Cardiac muscle cell (in vitro differentiated cells and primary cell): ENCODE results near the gene RHD. TPM values are rescaled to one million over a fixed set of nuclear protein-coding genes. Genes with fewer than 3 reads are reported as not detected.

Source experiments
- DNase-seq, 2 donors: peaks; one replicate each; pipeline versions ENCODE4 v3.0.0 to v3.0.0-alpha.2; 2010 to 2017; ENCODE audit warnings: low read depth in 1 of 2, low spot score in 1 of 2
- H3K27ac ChIP-seq: fragments of 200-600 bp; sonication (generic); 2 replicates; pipeline ENCODE4 v1.5.1; 2016
- H3K27me3 ChIP-seq: fragments of 200-600 bp; sonication (generic); 2 replicates; pipeline ENCODE4 v1.6.0; 2016; ENCODE audit warnings: control low read depth
- H3K36me3 ChIP-seq: fragments of 200-600 bp; sonication (generic); 2 replicates; pipeline ENCODE4 v1.5.1; 2016; ENCODE audit warnings: control low read depth
- H3K4me1 ChIP-seq: fragments of 200-600 bp; sonication (generic); 2 replicates; pipeline ENCODE4 v1.8.1; 2017; ENCODE audit warnings: low read depth, mild to moderate bottlenecking, mixed run types
- H3K4me3 ChIP-seq: fragments of 200-600 bp; sonication (generic); 2 replicates; pipeline ENCODE4 v1.5.1; 2016; ENCODE audit warnings: mild to moderate bottlenecking
- H3K9me3 ChIP-seq: fragments of 200-600 bp; sonication (generic); 2 replicates; pipeline ENCODE4 v1.5.1; 2017; ENCODE audit warnings: low read depth, mild to moderate bottlenecking, control low read depth
- CTCF ChIP-seq: IDR thresholded peaks from 2 replicates; pipeline ENCODE4 v1.5.1; 2012; ENCODE audit warnings: low read depth, mild to moderate bottlenecking, low read length
- polyA plus RNA-seq: library from polyadenylated mRNA; unstranded; fragments of >200 nt; fragmentation: Nextera tagmentation; extraction: Ambion mirVana; gene quantifications from 2 replicates; pipeline ENCODE4 v1.2.1, GENCODE V29; 2016
- total RNA-seq: library from RNA; depleted of rRNA; stranded (reverse); fragments of >200 nt; gene quantifications from 2 replicates; pipeline ENCODE4 v1.2.3, GENCODE V29; 2016

Gene RHD
- total and polyA plus RNA-seq, 2 experiments from 2014 or later = 1.1 TPM; not detected in 1

GRCh38 chr1:25246600-25247023 is 25.7 kb upstream of the RHD start:
- TF ChIP-seq CTCF = no peak
- peak overlapping the region; percentile 94 for H3K27ac ChIP-seq
- peaks cover 38% of the 10 kb centered on the region for H3K36me3 ChIP-seq
- H3K4me1 ChIP-seq = peaks cover 23% of the 10 kb centered on the region
- H3K4me3 ChIP-seq = peak overlapping the region; percentile 92
- no peaks in the 10 kb centered on the region for H3K9me3 ChIP-seq
- peak in 1 of 2 donors; percentile 34 for DNase-seq
- H3K27me3 ChIP-seq = no peaks in the 10 kb centered on the region

DNA sequence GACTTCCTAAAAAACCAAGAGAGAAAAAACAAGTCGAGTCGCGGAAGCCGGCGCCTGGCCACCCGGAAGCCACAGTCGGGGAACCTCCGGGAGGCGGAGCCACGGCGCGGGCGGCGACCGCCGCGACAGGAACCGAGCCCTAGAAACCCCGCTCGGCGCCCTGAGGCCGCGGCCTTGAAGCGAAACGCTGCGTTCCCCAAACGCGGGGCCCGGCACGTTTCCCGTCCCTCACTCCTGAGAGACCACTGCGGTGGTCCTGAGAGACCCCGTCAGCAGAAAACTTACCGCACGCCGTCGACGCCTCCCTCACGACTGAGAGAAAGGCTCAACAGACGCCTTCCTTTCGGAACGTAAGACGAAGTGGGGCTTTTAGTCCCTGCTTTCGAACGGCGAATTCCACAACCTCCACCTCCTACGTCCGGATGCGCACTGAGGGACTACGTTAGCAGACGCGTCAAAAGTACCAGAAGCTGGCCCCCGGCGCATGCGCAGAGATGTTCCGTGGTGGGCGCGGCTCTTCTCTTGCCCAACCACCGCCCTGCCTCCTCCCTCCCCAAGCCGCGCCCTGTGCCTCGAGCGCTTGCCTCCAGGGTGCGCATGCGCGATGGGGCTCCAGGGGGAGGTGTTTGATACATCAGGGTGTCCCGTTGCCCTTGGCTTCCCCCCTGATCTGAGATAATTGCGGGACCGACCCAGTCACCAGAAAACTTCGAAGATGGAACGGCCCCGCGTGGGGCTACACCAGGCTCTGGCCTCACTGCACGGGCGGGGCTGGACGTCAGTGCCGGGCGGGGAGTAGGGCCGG is 25.1 kb upstream of the RHD start, which contains the start of gene RSRP1:
Gene RSRP1, minus strand, starts transcription at position 431 of the 805 bp plus-strand sequence. CDS start 491 bp downstream, outside the sequence.
- H3K9me3 ChIP-seq = no peaks in the 10 kb centered on the region
- peak within 1 kb of the TSS; percentile 94 for H3K27ac ChIP-seq
- no peaks in the 10 kb centered on the region for H3K27me3 ChIP-seq
- peaks cover 23% of the 10 kb centered on the region for H3K4me1 ChIP-seq
- peak; percentile 99 to 100 for DNase-seq
- peak within 1 kb of the TSS; percentile 92 for H3K4me3 ChIP-seq
- no peak for TF ChIP-seq CTCF
- H3K36me3 ChIP-seq = peaks cover 32% of the 10 kb centered on the region

DNA sequence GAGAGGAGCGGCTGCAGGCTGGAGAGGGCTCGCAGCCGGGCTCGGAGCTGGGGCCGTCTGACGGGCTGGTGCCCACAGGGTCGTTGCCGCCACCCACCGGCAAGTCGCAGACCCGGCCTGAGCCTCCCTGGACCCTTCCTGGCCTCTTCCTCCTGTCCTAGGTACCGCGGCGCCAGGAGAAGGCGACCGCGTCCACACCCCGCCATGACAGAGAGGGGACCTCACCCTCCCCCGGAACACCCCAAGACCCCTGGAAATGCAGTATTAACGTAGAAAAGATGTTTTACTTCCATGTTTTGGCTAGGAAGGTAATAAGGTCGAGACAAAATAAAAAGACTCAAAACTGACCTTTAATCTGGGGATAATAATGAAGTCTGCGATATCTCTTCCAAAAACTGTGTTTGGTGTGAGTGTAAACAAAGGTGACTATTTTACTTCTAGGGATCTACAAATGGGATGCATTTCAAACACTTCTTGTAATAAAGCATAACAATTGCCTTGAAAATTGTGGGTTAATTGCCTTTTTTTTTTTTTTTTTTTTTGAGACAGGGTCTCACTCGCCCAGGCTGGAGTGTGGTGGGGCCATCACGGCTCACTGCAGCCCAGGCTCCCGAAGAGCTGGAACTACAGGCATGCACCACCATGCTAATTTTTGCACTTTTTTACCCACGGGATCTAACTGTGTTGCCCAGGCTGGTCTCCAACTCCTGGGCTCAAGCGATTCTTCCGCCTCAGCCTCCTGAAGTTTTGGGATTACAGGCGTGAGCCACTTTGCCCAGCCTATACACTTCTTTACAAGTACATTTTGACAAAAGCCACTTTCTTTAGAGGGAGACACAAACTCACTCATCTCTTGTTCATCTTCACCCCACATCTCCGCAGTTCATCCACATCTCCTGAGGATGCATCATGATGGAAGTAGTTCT is 24.2 kb upstream of the RHD start:
- peaks cover 23% of the 10 kb centered on the region for H3K36me3 ChIP-seq
- peak overlapping the region; percentile 86 for H3K27ac ChIP-seq
- TF ChIP-seq CTCF = peak; percentile 18
- peaks cover 23% of the 10 kb centered on the region for H3K4me1 ChIP-seq
- H3K27me3 ChIP-seq = no peaks in the 10 kb centered on the region
- H3K9me3 ChIP-seq = no peaks in the 10 kb centered on the region
- peak overlapping the region; percentile 92 for H3K4me3 ChIP-seq
- DNase-seq = no peak

GRCh38 chr1:25253911-25254310 is 18.4 kb upstream of the RHD start:
- H3K36me3 ChIP-seq = no peaks in the 10 kb centered on the region
- TF ChIP-seq CTCF = no peak
- H3K4me3 ChIP-seq = no peak overlapping the region
- DNase-seq = no peak
- peaks cover 8% of the 10 kb centered on the region for H3K4me1 ChIP-seq
- H3K27ac ChIP-seq = no peak overlapping the region
- H3K9me3 ChIP-seq = no peaks in the 10 kb centered on the region
- no peaks in the 10 kb centered on the region for H3K27me3 ChIP-seq

DNA sequence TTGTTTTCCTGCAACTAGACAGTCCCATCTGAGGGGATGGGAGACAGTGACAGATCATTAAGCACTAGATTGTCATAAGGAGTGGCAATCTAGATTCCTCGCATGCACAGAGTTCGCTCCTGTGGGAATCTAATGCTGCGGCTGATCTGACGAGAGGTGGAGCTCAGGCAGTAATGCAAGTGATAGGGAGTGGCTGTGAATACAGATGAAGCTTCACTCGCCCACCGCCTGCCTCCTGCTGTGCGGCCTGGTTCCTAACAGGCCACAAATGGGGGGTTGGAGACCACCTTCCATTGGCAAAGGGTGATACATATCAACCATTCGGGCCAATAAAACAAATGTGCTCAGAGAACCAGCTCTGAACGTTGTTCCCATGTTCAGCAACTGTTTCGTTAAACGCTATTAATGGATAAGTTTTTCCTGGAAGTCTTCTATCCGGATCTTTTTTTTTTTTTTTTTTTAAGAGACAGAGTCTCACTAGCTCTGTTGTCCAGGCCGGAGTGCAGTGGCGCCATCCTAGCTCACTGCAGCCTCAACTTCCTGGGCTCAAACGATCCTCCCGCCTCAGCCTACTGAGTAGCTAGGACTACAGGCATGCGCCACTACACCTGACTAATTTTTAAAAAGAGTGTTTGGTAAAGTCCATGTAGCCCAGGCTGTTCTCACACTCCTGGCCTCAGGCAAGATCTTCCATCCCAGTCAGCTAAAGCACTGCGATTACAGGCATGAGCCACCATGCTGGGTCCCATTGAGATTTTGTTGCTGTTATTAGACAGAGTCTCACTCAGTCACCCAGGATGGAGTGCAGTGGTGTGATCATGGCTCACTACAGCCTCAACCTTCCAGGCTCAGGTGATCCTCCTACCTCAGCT is 16.4 kb upstream of the RHD start:
- DNase-seq = no peak
- no peaks in the 10 kb centered on the region for H3K9me3 ChIP-seq
- H3K4me1 ChIP-seq = no peaks in the 10 kb centered on the region
- no peaks in the 10 kb centered on the region for H3K36me3 ChIP-seq
- H3K27me3 ChIP-seq = no peaks in the 10 kb centered on the region
- no peak for TF ChIP-seq CTCF
- no peak overlapping the region for H3K27ac ChIP-seq
- H3K4me3 ChIP-seq = no peak overlapping the region
